NCI-H187 (cell line): ENCODE data around the gene ORC1.

Experiments
- DNase-seq, 2 experiments: peaks; one replicate each; lab custom pipeline; 2025; lab: John Stamatoyannopoulos, UW

ORC1 gene

DNA sequence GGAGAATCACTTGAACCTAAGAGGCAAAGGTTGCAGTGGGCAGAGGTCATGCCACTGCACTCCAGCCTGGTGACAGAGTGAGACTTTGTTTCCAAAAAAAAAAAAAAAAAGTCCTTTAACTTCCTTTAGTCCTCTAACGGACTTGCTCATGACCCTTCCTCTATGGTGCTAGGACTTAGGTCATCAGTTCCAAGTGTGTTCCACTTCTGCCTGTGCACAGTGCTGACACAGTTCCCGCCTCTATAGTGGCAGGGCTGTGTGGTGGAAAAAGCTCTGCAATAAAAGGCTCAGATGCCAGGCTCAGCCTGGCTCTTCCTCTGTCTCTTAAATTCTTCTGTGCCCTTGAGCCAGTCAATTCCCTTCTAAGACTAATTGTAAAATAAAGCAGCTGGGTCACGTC lies 60.2 kb downstream of the ORC1 start:
- DNase-seq = no peak

DNA sequence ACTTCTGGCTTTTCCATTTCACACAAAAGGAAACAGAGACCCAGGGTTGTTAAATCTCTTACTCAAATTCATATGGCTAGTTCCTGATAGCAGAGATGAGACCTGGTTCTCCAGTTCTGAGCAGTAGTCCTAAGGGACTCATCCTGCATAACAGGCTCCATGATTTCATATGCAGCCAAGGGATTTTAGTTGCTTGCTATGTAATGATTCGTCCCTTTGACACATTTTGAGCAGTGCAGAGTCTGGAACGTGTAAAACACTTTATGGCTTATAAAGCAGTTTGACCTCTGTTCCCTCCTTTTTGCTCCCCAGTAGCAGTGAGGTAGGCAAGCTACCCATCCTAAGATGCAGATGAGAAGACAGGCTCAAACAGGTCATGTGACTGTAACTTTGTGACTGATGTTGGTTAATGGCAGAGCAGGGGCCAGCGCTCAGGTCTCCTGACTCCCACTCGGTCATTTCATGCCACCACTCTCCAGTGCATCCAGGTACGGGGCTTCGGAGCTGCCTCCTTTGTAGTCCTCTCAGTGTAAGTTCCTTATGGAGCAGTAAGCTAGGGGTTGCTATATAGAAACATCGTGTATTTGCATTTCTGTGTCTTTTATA lies 62.5 kb downstream of the ORC1 start:
- no peak for DNase-seq

DNA sequence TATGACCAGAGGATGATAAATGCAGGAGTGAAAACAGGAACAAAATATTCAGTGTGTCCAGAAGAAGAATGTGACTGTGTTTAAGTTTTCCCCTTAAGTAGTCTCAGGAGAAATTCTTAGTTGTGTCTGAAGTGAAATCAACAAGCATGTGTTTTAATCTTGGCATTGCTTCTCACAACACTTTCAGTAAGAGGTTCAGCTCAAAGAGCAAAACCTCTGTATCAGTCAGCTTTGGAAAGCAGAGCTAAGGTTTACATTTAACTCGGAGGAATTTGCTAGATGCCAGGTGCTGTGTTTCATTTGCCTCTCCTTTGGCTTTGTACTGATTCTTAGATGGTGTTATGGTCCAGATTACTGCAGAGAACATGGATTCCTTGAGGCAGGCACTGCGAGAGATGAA lies 66.8 kb downstream of the ORC1 start:
- DNase-seq = no peak

DNA sequence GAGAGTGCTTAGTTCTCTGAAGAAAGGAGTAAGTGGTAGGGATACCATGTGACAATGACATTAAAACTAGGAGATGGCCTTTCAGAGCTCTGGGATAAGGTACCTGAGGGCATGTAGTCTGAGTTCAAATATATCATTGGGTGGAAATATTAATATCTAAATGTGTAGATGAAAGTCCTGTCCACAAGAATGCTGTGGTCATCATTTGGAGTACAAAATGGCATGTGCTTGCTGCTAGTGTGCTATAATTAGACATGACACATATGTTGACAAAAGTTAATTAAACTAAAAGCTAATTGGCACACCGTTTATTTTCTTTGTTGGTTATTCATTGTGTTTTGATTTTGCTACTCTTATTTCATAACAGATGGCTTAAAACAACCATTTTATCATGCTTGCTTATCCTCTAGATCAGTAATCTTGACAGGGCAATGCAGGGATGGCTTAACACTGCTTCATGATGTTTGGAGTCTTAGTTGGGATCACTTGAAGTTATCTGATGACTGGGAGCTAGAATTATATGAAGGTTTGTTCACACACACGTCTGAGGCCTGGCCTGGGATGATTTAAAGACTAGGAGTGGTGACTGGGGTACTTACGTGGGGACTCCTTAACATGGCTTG lies 69.2 kb downstream of the ORC1 start:
- DNase-seq = no peak

DNA sequence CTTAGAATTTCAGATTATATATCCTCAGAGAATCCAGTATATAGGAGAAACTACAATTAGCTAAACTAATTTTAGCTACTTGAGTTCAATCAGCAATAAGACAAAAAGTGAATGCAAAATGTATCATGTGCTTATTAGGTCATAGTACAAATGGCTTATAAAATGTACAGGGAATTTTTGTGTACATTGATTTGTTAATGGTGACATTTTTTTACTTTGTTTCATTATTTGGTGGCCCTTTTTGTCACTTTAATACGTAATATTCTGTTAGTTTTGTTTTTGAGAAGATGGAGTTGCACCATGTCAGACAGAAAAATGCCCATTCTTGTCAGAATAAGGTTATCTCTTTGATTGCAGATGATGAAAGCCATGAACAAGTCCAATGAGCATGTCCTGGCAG lies 71.8 kb downstream of the ORC1 start:
- DNase-seq = no peak

DNA sequence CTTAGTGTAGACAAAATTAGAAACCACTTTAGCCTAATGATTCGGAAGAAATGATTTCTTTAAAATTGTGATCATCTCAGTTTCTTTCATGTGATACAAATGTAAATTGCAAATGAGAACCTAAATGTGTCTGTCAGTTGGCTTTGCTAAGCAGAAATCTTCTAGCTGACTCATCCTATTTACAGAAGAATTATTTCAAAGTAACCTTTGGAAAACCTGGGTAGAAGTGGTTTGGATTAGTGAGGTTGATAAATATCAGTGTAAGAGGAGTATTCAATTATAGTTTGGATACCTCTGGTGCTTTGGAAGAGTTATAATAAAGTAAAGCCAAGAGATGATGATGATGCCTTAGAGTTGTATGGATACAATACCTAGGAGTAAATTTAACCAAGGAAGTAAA lies 75.6 kb downstream of the ORC1 start:
- no peak for DNase-seq

DNA sequence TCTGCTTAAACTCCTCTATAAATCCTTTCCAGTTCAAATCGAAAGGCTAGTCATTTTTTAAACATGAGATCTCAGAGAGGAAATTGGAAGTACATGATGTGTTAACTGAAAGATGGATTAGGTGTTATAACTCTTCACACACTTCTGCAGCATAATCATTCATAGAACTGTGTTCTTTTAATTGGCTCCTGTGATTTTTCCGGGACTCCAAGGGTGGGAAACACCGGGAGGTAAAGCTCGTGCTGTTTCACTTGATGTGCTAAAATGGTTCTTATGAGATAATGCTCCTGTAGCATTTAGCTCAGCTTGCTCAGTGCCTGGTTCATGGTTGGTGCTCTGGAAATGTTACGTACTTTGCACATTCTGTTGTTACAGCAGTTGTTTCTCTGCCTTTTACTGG lies 78.4 kb downstream of the ORC1 start:
- no peak for DNase-seq

DNA sequence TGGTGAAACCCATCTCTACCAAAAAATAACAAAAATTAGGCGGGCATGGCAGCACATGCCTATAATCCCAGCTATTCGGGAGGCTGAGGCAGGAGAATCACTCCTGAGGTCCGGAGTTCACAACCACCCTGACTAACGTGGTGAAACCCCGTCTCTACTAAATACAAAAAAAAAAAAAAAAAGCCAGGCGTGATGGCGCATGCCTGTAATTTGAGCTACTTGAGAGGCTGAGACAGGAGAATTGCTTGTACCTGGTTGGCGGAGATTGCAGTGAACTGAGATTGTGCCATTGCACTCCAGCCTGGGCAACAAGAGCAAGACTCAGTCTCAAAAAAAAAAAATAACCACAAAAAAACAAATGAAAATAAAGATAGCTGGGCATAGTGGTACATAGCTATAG lies 80.5 kb downstream of the ORC1 start:
- no peak for DNase-seq
